NK-92 treated with Interleukin-12 subunit alpha and Interleukin-12 subunit beta, amount 100 ng/mL, for 24 hours (cell line): ENCODE results near the gene YWHAQ.
"Not testable (repeated sequence)": the region's sequence is repeated elsewhere in the genome, so short reads cannot be mapped to it uniquely, and the experiment has no call there.

Experiments used
- DNase-seq: peaks from one replicate; lab custom pipeline; 2025; lab: John Stamatoyannopoulos, UW

YWHAQ gene

GRCh38 chr2:9631878-9632700, 1.3 kb upstream of the YWHAQ start:
- DNase-seq, result no peak

DNA sequence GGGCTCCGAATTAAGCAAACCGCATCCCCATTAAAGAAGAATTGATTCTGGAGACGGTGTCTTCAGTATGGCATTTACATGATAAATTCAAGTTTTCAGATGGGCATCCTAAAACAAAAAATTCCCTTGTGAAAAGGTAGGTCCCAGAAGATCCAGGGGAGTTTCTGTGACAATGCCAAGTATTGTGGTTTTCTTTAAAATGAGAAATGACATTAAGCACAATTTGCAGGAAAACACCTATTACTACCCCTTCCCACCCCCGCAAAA, 689 bp upstream of the YWHAQ start:
- DNase-seq, result no peak

- peak; percentile 66 for DNase-seq
Observed at GRCh38 chr2:9630117-9630735, 571 bp downstream of the YWHAQ start.

- DNase-seq, result no peak
Observed at GRCh38 chr2:9629222-9630116, 1.3 kb downstream of the YWHAQ start.

DNA sequence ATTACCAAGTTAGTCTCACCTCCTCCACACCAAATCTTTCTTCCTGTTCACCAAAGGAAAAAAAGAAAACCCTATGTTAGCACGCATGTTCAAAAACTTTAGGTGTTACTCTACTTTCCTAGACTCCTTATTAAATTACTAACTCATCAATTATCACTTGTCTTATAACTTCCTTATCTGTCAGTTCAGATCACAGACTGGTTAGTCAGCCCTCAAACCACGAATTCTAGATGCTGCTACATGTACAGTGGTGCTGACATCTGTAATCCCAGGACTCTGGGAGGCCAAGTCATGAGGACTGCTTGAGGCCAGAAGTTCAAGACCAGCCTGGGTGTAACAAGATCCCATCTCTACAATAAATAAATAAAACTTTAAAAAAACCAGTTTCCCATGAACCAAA, 3.5 kb downstream of the YWHAQ start:
- no peak for DNase-seq

- DNase-seq, result no peak
Observed at GRCh38 chr2:9623151-9623550, 7.6 kb downstream of the YWHAQ start.

- not testable (repeated sequence) for DNase-seq
Observed at GRCh38 chr2:9621655-9622054, 9.1 kb downstream of the YWHAQ start.

GRCh38 chr2:9618410-9618809, 12.4 kb downstream of the YWHAQ start:
- no peak for DNase-seq

- no peak for DNase-seq
Observed at GRCh38 chr2:9617749-9618148, 13.0 kb downstream of the YWHAQ start.

DNA sequence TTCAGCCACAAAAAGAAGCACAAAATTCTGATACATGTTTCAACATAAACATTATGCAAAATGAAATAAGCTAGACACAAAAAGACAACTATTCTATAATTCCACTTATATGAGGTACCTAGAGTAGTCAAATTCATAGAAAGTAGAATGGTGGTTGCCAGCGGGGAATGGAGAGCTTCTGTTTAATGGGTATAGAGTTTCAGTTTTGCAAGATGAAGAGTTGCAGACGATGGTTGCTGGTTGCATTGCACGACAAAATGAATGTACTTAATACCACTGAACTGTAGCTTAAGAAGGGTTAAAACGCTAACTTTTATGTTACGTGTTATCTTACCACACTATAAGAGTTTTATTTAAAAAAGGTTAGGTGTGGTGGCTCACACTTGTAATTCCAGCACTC, 13.5 kb downstream of the YWHAQ start:
- DNase-seq, result no peak

DNA sequence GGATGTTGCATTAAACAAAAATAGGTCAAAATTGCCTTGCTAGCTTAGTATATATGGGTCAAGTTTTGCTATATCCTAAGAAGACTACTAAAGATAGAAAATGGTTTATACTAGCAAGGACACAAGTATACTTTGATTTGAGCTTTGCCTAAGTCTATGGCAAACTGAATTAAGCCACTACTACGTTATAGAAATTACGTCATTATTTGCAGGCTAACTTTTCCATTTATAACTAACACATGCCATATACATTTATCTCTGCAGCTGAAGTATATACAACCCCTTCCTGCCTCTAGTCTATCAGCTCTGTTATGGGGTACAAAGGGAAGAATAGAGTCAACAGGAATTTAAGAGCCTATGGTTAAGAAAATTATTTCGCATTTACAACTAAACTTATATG, 16.2 kb downstream of the YWHAQ start:
- DNase-seq, result no peak

DNA sequence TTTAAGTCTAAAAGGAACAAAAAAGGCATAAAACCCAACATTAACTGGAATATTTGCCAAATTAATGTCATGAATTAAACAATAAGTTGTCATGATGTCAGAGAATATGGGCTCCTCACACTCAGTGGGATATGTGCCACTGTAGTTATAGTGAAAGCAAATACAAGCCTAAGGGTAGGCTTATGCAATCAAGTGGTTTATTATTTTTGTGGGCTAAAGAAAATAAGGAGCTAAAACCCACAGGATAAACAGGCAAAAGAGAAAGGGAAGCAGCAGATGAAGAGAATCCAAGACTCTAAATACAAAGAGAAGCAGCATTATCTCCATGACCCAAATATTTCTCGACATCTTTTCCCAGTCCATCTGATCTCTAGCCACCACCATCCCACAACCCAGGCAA, 17.5 kb downstream of the YWHAQ start:
- no peak for DNase-seq

GRCh38 chr2:9611549-9611912, 19.3 kb downstream of the YWHAQ start:
- not testable (repeated sequence) for DNase-seq

- no peak for DNase-seq
Observed at GRCh38 chr2:9610781-9611548, 19.8 kb downstream of the YWHAQ start.

- not testable (repeated sequence) for DNase-seq
Observed at GRCh38 chr2:9608491-9608890, 22.3 kb downstream of the YWHAQ start.

DNA sequence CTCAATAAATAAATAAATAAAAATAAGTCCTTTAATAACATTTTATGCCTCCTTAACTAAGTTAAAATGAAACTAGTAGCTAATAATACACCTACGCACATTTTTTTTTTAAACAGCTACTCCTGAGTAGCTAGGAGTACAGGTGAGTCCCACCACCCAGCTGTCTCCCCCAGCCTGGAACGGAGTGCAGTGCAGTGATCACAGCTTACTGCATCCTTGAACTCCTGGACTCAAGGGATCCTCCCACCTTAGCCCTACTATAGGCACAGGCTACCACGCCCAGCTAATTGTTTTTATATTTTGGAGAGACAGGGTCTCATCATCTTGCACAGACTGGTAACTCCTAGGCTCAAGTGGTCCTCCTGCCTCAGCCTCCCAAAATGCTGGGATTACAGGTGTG, 28.4 kb downstream of the YWHAQ start:
- no peak for DNase-seq

DNA sequence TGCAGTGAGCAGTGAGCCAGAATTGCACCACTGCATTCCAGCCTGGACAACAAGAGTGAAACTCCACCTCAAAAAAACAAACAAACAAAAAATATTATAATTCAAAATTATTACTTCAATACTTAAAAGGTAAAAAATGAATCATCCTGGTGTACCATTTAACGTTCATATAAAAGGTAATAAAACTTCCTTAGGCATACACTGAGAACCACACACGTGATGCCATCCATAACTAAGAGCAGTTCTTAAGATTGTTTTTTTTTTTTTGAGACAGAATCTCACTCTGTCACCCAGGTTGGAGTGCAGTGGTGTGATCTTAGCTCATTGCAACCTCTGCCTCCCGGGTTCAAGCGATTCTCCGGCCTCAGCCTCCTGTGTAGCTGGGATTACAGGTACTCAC, 29.4 kb downstream of the YWHAQ start:
- no peak for DNase-seq

GRCh38 chr2:9599430-9599829, 31.4 kb downstream of the YWHAQ start:
- no peak for DNase-seq

GRCh38 chr2:9596621-9597311, 34.0 kb downstream of the YWHAQ start:
- no peak for DNase-seq

GRCh38 chr2:9595746-9596145, 35.1 kb downstream of the YWHAQ start:
- DNase-seq, result no peak

DNA sequence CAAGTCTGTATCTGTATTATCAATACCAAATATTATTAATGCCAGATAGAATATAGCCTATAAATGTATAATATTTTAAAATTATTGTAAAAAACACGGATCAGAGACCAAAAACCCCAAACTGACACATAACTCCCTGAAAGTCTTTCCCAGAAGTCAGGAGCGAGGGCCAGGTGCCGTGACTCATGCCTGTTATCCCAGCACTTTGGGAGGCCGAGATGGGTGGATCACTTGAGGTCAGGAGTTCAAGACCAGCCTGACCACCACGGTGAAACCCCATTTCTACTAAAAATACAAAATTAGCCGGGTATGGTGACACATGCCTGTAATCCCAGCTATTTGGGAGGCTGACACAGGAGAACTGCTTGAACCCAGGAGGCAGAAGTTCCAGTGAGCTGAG, 35.5 kb downstream of the YWHAQ start:
- DNase-seq, result not testable (repeated sequence)
